Fibroblast of skin of left quadriceps (primary cell): ENCODE data around the gene IGLL1.

ENCODE experiments used
- DNase-seq, 2 experiments: peaks; one replicate each; pipeline ENCODE4 v3.0.0-alpha.2; 2013; ENCODE audit warnings: low read depth in 2 of 2

IGLL1 gene

DNA sequence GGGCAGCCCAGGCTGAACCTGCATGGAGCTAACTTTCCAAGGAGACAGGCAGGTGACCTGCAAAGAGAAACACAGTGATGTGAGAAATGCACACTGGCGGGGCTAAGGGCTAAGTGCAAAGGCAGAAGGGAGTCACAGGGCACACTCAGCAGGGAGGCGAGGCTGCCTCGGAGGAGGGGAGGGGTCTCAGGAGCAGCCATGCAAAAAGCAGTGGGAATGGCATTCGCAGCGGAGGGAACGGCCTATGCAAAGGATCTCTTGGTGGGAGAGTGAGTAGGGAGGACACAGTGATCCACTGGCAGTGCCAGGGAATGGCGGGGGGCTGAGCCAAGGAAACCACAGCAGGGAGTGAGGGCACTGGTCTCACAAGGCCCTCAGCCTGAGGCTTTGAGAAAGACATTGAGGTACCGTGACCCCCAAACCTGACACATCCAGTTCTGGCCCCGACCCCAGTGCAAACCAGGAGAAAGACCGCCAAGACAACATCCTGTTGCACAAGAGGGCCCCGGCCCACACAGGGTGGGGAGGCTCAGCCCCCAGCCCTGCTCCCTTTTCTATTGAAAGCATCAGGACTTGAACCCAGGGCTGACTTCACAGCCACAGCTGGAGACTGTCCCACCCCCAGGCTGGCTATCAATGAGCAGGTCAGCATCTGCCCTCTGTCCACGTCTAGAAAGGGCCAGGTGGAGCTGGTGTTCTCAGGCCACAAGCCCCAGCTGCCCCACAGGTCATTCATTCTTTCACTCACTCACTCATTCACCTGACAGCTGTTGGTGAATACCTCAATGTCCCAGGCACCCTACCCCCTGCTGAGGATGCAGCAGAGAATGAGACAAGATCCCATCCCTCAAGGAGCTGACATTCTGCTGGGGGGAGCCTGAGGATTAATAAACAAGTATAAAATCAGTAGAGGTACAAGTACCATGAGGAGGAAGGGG is 50.7 kb downstream of the IGLL1 start:
- no peak for DNase-seq

DNA sequence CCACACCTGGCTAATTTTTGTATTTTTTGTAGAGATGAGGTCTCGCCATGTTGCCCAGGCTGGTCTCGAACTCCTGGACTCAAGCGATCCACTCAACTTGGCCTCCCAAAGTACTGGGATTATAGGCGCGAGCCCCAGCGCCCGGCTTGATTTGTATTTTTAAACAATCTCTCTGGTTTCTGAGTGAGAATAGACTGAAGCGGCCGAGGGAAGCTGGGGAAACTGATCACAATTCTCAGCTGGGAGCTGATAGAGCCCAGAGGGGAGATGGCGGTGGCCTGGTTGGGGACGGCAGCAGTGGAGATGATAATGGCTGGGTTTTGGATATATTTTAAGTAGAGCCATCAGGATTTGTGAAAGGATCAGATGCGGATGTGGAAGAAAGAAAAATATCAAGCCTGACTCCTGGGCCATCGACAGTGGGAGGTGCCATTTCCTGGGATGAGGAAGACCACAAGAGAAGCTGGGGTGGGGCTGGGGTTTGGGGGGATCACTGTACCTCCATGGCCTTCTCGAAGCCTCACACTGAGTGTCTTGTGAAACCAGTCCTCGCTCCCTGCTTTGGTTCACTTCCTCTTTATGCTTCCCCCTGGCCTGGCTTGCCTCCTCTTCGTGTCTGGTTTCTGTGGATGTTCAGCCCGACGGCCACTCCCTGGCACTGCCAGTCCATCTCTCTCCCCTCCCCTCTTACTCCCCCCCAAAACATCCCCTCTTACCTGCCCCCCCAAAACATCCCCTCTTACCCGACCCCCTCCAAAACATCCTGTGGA is 51.9 kb downstream of the IGLL1 start:
- no peak for DNase-seq

DNA sequence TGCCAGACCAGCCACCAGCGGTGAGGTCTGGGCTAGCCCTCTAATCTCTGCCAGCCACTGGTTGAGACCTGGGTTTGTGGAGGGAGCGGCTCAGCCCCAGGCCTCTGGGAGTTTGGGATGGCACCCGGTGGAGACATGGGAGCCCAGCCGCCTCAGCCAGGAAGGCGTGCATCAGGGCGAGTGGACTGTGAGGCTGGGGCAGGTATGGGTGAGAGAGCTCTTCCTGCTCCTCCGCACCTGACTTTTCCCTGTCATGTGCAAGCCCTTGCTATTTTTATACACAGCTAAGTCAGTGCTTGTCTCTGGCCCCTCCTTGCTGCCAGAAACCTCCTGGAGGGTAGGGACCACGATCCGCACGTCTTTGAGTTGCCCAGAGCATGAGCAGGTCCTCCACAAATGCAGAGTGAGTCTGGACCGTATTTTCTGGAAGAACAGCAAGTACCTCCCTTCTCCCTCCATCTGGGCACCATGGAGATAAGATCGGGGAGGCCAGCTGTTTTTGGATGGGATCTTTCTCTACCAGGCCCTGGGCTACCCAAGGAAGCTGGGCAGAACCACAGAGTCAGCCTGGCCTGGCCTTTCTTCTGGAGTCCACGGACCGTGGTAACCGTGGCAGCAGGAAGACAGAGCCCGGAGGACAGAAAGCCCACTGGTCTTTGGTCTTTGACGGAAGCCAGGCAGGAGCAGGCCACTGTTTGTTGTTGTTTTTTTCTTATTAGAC is 53.3 kb downstream of the IGLL1 start:
- no peak for DNase-seq

DNA sequence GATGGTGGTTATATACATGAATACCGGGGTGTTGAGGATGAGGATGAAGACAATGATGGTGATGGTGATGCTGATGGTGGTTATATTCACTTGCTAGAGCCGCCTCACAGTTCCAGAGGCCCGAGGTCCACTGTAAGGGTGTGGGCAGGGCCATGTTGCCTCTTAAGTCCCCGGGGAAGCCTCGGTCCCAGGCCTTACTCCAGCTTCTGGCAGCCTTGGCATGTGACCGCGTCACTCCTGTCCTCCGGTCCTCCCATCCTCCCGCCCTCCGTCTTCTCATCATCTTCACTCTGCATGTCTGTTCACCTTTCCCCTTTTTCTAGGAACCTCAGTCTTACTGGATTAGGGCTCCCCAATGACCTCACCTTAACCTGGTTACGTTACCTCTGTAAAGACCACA is 54.6 kb downstream of the IGLL1 start:
- DNase-seq = no peak

DNA sequence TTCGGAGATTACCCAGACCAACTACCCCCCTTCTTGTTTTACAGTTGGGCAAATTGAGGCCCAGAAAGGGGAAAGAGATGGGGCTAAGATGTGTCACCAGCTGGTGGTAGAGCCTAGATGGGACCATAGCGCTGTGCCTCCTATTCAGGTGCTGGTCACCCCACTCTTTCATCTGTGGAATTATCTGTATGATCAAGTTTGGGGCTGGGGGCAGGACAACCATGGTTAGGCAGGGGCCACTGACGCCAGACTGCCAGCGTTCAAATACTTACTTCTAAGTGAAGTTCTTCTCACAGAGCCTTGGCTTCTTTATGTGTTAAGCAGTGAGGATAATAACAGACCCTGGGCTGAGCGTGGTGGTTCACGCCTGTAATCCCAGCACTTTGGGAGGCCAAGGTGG is 55.9 kb downstream of the IGLL1 start:
- DNase-seq = no peak

DNA sequence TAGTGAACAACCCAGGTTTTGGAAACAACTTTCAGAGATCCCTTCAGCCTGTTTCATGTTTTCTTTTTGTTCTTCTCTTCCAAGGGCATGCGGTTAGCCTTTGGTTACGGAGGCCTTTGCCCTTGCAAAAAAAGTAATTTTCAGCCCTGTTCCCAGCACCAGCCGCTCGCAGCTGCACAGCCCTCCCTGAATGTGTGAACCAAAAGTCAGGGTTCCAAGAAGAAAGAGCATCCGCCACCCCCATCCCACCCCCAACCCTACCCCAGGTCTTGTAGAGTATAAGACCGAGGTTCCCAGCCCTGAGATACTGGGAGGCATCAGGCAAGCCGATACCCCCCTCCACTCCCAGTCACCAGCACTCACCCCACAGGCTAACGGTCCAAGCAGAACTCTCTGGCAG is 56.4 kb downstream of the IGLL1 start:
- DNase-seq = no peak
